ENCODE measurements around the gene OTUD1. TPM values are rescaled to one million over a fixed set of nuclear protein-coding genes. Genes with fewer than 3 reads are reported as not detected.

Gene OTUD1
- total RNA-seq, 4 donors from 2014 or later = 9.3 to 19.1 (median 11.4) TPM

- no peaks in the 10 kb centered on the region for H3K9me3 ChIP-seq
- H3K36me3 ChIP-seq = no peaks in the 10 kb centered on the region
- 100% methylated on average over 2 of the region's 2 CpGs for WGBS
- no peak overlapping the region for H3K27ac ChIP-seq (replicated peaks in 1 of 4)
- H3K4me1 ChIP-seq = peaks cover 0 to 16% (median 8%) of the 10 kb centered on the region in 4 donors
- no peak overlapping the region for H3K4me3 ChIP-seq
- no peak for DNase-seq (ENCODE audit: extremely low spot score)
- intact Hi-C loops (cut with DNase I) = no loop called here
- H3K27me3 ChIP-seq = no peaks in the 10 kb centered on the region
- TF ChIP-seq POLR2AphosphoS5 (IDR thresholded peaks at IDR 0.05) = no peak
- no peak for TF ChIP-seq EP300 (IDR thresholded peaks at IDR 0.05)
- TF ChIP-seq POLR2A (IDR thresholded peaks at IDR 0.05; ENCODE audit: low read depth) = no peak
- TF ChIP-seq CTCF (IDR thresholded peaks at IDR 0.05) = no peak
Observed at GRCh38 chr10:23474081-23474480, 35.2 kb downstream of the OTUD1 start.

- Histone ChIP-seq H3K4me1 (peaks cover 0 to 12% (median 4%) of the 10 kb centered on the region in 4 donors), H3K4me3 (no peak overlapping the region), H3K9me3 (no peaks in the 10 kb centered on the region), H3K27ac (replicated peaks in 1 of 4) (no peak overlapping the region), H3K27me3 (no peaks in the 10 kb centered on the region), H3K36me3 (no peaks in the 10 kb centered on the region)
- no peak for TF ChIP-seq POLR2A (IDR thresholded peaks at IDR 0.05; ENCODE audit: low read depth)
- no peak for TF ChIP-seq CTCF (IDR thresholded peaks at IDR 0.05)
- no peak for TF ChIP-seq POLR2AphosphoS5 (IDR thresholded peaks at IDR 0.05)
- TF ChIP-seq EP300 (IDR thresholded peaks at IDR 0.05) = no peak
- no peak for DNase-seq (ENCODE audit: extremely low spot score)
- WGBS = 97% methylated on average over 4 of the region's 4 CpGs
- intact Hi-C loops (cut with DNase I) = no loop called here
Observed at GRCh38 chr10:23474626-23475025, 35.8 kb downstream of the OTUD1 start.

- no peak overlapping the region for H3K27ac ChIP-seq (replicated peaks in 1 of 4)
- H3K36me3 ChIP-seq = no peaks in the 10 kb centered on the region
- WGBS = 90% methylated on average over 5 of the region's 5 CpGs
- DNase-seq (ENCODE audit: extremely low spot score) = no peak
- intact Hi-C loops (cut with DNase I) = no loop called here
- no peaks in the 10 kb centered on the region for H3K27me3 ChIP-seq
- H3K4me1 ChIP-seq = no peaks in the 10 kb centered on the region
- TF ChIP-seq CTCF (IDR thresholded peaks at IDR 0.05) = no peak
- TF ChIP-seq POLR2AphosphoS5 (IDR thresholded peaks at IDR 0.05) = no peak
- no peak for TF ChIP-seq EP300 (IDR thresholded peaks at IDR 0.05)
- no peak for TF ChIP-seq POLR2A (IDR thresholded peaks at IDR 0.05; ENCODE audit: low read depth)
- H3K4me3 ChIP-seq = no peak overlapping the region
- no peaks in the 10 kb centered on the region for H3K9me3 ChIP-seq
Observed at GRCh38 chr10:23478570-23478969, 39.7 kb downstream of the OTUD1 start.

- no peak for TF ChIP-seq EP300 (IDR thresholded peaks at IDR 0.05)
- TF ChIP-seq POLR2AphosphoS5 (IDR thresholded peaks at IDR 0.05) = no peak
- no peak for TF ChIP-seq POLR2A (IDR thresholded peaks at IDR 0.05; ENCODE audit: low read depth)
- TF ChIP-seq CTCF (IDR thresholded peaks at IDR 0.05) = no peak
- Histone ChIP-seq H3K27me3 (no peaks in the 10 kb centered on the region), H3K27ac (replicated peaks in 1 of 4) (no peak overlapping the region), H3K4me3 (no peak overlapping the region), H3K9me3 (no peaks in the 10 kb centered on the region), H3K36me3 (no peaks in the 10 kb centered on the region), H3K4me1 (no peaks in the 10 kb centered on the region)
- DNase-seq (ENCODE audit: extremely low spot score) = peak; percentile 31
- intact Hi-C loops (cut with DNase I) = no loop called here
- 61% methylated on average over 3 of the region's 3 CpGs for WGBS
Observed at GRCh38 chr10:23479798-23480473, 41.1 kb downstream of the OTUD1 start.
